ENCODE measurements around the gene PACS2.

GRCh38 chr14:105324871-105325270 lies 10.3 kb downstream of the PACS2 start:
- TF ChIP-seq ISL1 (CRISPR knock-in tag; IDR thresholded peaks at IDR 0.05) (no peak), ZNF70 (CRISPR knock-in tag; IDR thresholded peaks at IDR 0.05) (no peak), CREB5 (CRISPR knock-in tag; IDR thresholded peaks at IDR 0.05; ENCODE audit: low read depth) (no peak), PATZ1 (CRISPR knock-in tag; IDR thresholded peaks at IDR 0.05; ENCODE audit: borderline replicate concordance) (no peak), TOX (CRISPR knock-in tag; IDR thresholded peaks at IDR 0.05; ENCODE audit: borderline replicate concordance) (no peak), ZFP3 (CRISPR knock-in tag; IDR thresholded peaks at IDR 0.05) (no peak), ARNTL (CRISPR knock-in tag; IDR thresholded peaks at IDR 0.05; ENCODE audit: borderline replicate concordance, low read depth) (no peak), OSR1 (CRISPR knock-in tag; IDR thresholded peaks at IDR 0.05) (no peak), ZNF8 (CRISPR knock-in tag; IDR thresholded peaks at IDR 0.05) (no peak), BACH2 (CRISPR knock-in tag; IDR thresholded peaks at IDR 0.05; ENCODE audit: borderline replicate concordance) (no peak), RARB (CRISPR knock-in tag; IDR thresholded peaks at IDR 0.05) (no peak), ZFP30 (CRISPR knock-in tag; IDR thresholded peaks at IDR 0.05) (no peak), SNAI2 (CRISPR knock-in tag; IDR thresholded peaks at IDR 0.05) (no peak)
